Epidermal melanocyte (primary cell): Measurements from ENCODE around the gene HAND2.

Experiments
- DNase-seq: peaks from one replicate; pipeline ENCODE4 v3.0.0; 2011; ENCODE audit warnings: low spot score; ENCODE audit not compliant: insufficient read length

The HAND2 gene

GRCh38 chr4:173478201-173478912 is 51.7 kb downstream of the HAND2 start:
- no peak for DNase-seq

GRCh38 chr4:173477016-173477415 is 53.0 kb downstream of the HAND2 start:
- DNase-seq, result no peak
